GM19351 (cell line): ENCODE results near the gene PLA1A.
"Not testable (repeated sequence)": the region's sequence is repeated elsewhere in the genome, so short reads cannot be mapped to it uniquely, and the experiment has no call there.

Experiments used
- ATAC-seq: cut with Tn5 transposase; IDR thresholded peaks from one replicate; pipeline ENCODE4 v1.9.1; 2021; ENCODE audit warnings: mild to moderate bottlenecking, moderate library complexity; ENCODE audit not compliant: unreplicated experiment

The PLA1A gene, protein sequence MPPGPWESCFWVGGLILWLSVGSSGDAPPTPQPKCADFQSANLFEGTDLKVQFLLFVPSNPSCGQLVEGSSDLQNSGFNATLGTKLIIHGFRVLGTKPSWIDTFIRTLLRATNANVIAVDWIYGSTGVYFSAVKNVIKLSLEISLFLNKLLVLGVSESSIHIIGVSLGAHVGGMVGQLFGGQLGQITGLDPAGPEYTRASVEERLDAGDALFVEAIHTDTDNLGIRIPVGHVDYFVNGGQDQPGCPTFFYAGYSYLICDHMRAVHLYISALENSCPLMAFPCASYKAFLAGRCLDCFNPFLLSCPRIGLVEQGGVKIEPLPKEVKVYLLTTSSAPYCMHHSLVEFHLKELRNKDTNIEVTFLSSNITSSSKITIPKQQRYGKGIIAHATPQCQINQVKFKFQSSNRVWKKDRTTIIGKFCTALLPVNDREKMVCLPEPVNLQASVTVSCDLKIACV

DNA sequence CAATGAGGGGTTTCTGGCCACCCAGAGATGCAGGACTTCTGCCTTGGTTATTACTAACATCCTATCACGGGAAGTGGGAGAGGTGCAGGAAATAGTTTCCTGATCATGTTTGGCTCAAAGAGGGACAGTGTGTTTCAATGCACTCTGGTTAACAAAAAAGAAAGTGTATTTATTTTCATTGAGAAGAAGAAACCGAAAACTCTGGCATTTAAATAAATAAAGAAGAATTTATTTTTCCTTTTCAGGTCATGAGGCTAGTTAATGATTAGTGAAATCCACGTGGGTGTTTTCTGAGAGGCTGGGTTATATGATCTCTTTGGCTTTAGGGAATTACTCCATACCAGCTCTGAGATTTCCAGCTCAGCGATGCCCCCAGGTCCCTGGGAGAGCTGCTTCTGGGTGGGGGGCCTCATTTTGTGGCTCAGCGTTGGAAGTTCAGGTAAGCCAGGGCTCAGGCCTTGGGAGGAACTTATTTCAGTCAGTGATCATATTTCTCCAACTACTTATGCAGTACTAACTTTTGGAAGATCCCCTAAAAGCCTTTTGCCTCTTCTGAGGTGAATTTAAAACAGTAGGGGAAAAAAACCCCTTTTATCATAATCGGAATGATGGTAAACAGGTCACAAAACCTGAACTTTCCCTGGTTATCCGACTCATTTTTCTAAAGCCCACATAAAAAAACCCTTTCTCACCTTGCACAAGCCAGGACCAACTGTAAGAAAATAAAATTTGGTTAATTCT, at the start of gene PLA1A:
Gene PLA1A, plus strand, starts transcription at position 338 of the 741 bp plus-strand sequence. Its CDS starts 29 bp downstream, at position 367.
- ATAC-seq = no peak

DNA sequence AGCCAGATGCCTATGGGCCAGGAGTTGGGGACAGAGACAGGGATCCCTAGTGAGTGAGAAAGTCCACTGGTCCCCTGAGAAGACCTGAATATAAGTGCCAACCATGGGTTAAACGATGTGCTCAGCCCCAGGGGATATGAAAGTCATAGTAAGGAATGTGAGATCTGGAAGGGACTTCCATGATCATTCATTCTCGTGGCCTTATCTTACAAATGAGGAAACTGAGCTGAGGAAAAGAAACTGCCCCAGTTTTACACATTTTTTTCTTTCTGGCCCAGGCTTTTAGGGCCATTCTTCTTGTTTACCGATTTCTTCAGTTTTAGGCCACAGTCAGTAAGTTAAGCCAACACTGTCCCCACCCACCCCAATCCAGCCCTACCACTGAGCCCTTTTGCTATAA, 49.3 kb upstream of the PLA1A start:
- no peak for ATAC-seq

DNA sequence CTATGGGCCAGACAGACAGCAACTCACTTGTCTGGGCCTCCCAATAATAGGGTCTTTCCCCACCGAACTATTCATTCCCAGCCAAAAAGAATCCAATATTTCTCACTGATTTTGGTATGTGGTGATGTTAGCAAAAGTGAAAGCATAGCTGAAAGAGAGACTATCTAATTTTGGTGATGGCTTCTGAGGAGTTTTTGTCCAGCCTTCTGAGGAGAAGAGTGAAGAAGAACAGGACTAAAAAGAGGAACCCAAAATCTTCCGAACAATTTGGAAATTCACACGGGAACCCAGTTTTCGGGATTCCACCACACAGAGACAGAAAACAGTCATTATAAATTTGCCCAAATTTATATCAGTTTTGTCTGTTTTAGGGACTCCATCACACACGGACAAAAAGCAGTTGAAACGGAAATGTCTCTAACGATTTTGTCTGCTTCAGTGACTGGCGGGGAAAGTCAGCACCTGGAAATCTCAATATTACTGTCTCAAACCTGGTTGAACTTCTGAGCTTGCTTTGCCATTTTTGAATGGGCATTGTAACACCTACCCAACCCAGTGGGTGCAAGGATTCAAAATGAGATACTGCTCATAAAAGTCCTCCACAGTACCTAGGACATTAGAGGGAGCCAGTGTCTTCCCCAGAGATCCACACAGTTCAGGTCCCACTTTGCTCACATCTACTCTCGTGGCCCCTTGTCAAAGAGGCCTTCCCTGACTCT, 47.3 kb upstream of the PLA1A start:
- ATAC-seq = no peak

DNA sequence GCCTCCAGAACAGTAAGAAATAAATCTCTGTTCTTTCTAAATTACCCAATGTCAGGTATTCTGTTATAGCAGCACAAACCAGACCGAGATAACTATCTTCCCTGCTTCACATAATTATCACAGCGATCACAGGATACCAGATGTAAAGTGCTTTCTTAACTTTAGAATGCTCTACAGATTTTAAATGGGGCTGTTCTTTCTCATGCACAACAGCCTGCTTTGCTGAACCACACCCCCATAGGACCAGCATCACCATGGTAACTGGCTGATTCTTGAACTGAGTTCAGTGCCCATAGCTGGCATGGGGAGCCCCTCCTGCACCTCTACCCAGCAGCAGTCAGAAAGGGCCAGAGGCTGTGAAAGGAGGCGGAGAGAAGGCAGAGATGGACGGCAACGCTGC, 46.1 kb upstream of the PLA1A start:
- no peak for ATAC-seq

DNA sequence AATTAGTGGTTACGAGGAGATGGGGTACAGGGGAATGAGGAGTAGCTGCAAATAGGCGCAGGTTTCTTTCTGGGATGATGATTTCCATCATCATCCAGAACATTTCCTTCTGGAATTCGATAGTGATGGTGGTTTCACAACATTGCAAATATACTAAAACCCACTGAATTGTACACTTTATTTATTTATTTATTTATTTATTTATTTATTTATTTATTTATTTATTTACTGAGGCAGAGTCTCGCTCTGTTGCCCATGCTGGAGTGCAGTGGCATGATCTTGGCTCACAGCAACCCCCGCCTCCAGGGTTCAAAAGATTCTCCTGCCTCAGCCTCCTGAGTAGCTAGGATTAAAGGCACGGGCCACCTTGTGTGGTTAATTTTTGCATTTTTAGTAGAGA, 44.8 kb upstream of the PLA1A start:
- ATAC-seq = not testable (repeated sequence)

DNA sequence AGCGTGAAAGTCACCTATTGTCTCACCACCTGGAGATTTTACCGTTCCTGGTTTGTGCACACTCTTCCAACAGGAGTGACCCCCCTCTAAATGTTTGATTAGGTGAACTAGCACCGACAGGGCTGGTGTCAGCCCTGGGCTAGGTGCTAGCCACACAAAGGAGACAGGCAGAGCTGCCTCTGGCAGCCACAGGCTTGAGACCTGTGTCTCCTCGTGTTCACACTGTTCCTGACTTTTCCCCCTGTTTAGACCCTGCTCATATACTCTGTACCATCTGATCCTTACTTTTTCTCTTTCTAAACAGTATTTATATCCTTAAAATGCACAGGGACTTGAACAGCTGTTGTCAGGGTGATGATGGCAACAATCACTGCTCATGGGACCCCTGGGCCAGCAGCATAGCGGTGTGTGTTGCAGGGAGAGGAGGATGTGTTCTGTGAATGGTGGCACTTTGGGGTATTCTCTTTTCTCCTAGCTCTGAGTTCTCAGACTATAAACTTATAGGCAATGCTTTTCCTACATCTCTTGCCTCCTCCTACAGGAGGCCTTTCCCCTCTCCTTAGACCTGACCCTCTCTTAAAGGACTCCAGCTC, 43.8 kb upstream of the PLA1A start:
- ATAC-seq = no peak

DNA sequence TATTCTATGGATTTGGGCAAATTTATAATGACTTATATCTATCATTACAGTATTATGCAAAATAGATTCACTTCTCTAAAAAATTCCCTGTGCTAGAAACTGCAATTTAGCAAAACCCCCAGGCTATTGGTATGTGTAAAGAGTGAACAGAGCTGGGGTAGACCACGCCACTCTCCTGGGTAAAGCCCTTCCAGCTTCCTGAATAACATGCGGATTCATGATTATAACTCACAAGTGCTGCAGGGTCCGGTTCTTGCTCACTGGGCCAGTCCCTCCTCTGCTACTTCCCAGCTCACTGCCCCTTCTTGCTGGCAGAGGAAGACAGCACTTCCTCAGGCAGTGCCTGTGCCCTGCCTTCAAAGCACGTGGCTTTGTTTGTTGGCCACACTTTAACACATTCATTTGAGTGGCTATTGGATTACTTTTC, 42.4 kb upstream of the PLA1A start:
- no peak for ATAC-seq

DNA sequence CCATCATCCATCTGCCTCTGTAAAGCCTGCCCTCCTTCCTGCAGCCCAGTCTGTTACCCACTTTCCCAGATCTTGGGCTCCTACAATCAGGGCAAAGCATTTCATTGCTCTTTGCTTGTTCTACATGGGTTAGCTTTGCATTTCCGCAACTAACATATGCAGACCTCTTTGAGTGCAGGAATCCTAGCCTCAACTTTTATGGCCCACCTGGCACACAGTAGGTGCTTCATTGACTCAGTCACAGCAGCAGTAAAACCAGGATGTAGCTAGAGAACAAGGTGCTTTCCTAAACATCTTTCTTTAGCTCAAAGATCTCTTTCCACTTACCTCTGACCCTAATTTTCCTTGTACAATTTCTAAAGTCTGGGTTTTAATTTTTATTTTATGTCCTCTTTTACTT, 41.8 kb upstream of the PLA1A start:
- no peak for ATAC-seq

DNA sequence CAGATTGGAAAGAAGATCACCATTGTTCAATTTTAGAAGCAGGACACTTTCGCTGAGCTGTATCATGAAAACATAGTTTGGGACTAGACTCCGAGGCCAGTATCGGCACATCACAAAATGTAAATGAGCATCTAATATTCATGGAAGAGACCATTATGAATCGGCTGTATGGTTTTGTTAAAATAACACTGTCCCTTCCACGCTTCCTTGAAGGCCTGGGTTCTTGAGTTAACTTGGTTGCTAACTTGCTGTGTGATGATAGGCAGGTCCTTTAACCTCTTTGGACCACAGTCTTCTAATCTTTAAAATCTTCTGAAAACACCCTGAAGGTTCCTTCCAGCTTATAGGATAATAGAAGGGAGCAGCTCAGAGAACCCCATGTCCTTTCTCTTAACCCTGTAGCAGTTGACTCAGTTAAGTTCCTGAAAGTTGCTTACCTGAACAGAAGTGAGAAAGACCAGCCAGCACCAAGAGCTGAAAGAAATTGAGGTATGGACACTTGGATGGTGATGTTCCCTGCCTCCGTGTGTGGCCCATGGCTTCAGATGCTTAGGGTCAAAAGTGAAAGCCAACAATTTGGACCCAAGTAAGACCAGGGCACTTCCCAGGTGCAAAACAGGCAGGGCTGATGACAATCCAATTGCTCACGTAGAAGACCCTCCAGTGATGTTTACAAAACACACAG, 40.4 kb upstream of the PLA1A start:
- no peak for ATAC-seq

DNA sequence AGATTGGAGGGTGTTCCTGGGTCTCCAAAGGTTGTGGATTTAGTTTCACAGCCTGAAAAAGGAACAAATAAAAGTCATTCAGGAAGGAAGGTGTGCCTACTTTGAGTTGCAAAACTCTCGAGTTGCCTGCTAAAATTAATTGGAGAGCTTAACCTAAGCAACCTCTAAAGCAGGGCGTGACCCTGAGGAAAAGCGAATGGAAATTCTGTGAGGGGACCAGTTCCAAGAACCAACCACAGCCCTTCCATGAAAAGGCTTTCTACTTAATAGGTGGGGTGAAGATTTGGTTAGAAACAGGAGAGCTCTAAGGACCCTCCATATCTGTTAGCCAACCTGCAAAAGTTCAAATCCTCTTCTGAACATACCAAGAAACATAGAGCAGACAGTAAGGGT, 39.8 kb upstream of the PLA1A start:
- no peak for ATAC-seq

DNA sequence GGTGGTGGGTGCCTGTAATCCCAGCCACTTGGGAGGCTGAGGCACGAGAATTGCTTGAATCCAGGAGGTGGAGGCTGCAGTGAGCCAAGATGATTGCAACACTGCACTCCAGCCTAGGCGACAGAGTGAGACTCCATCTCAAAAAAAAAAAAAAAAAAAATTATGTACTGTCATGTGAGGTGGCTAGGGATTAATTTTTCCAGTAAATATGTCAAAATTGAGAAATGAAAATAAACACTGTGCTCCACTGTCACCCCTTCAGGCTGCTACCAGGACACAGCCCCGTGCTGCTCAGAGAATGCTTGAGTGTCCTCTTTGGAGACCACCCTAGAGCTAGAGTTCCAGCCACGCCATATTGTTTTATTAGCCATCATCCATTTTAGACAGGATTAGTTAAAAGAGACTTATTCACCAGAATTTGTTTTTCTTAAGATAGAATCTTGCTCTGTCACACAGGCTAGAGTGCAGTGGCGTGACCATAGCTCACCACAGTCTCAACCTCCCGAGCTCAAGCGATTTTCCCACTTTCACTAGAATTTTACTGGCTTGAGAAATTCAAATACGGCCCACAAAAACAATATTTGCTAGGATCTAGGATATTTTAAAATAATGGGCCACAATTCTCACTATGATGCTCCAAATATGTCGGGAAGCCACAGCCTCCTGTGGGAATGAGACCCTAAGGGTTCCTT, 38.9 kb upstream of the PLA1A start:
- no peak for ATAC-seq

DNA sequence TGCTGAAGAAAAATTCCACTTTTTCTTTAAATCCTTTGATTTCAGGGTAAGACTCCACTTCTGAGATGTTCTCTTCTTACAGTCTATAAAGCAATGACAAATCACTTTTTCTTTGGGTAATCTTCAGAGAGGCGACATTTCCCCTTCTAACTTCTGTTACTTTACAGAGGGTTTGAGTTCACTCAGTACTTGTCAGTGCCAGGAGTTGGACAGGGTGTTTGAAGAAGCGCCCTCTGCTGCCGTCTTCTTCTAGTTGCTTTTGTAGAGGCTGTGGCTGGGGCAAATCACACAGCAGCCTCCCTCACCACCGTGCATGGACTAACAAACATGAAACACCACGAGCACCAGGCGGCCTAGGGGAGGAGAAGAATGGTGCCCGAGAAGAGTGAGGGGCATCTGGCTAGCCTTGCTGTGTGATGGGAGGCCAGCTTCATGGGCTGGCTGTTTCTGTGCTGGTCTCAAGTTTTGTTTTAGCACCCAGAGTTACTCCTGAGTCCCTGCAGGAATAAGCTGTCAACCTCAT, 38.2 kb upstream of the PLA1A start, which contains the start of gene CD80:
Gene CD80, minus strand, starts transcription at position 174 of the 523 bp plus-strand sequence. CDS start 1,886 bp downstream, outside the sequence.
- peak; percentile 54 for ATAC-seq

DNA sequence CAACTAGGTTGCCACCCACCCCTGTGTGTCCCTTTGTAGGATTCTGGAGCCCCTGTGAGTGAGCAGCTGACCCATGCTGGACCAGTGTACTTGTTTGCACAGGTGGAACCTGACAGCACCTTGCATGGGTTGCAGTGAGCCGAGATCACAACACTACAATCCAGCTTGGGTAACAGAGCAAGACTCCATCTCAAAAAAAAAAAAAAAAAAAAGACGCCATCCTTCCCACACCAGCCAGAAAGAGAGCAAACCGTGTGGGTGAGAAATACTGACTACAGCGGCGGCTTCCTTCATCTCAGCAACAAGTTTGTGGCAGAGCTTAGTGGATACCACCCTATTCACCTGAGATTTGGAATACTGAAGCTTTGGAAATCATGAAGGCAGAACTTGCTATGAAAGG, 37.5 kb upstream of the PLA1A start:
- no peak for ATAC-seq

DNA sequence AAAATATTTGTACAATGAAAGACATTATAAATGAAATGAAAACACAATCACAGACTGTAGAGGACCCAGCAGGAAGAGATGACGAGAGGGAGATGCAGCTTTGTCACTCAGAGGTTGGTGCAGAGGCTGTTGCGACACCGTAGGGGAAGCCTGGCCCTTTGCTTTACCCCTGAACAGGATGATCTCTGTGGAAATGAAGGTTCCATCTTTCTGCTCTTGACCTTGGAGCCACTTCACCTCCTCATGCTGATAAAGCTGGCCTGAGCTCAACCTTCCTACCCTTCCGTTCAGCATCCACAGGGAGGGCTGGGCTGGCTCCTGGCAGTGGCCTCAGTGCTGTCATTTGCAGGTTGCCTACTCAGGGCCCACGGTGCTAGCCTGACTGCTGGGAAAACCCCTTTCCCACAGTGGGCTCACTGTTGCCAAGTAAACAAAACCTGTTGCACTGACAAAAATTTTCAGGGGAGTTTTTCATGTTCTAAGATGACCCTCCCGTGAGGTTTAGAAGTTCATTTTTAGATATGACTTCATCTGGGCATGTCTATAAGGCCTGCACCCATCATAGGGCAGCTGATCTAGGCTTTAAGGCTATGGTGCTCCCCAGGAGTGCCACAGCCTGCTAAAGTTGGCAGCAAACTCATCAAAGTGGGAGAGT, 35.3 kb upstream of the PLA1A start:
- peak; percentile 62 for ATAC-seq

DNA sequence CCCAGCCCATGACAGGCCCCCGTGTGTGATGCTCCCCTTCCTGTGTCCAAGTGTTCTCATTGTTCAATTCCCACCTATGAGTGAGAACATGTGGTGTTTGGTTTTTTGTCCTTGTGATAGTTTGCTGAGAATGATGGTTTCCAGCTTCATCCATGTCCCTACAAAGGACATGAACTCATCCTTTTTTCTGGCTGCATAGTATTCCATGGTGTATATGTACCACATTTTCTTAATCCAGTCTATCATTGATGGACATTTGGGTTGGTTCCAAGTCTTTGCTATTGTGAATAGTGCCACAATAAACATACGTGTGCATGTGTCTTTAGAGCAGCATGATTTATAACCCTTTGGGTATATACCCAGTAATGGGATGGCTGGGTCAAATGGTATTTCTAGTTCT, 34.4 kb upstream of the PLA1A start:
- not testable (repeated sequence) for ATAC-seq

DNA sequence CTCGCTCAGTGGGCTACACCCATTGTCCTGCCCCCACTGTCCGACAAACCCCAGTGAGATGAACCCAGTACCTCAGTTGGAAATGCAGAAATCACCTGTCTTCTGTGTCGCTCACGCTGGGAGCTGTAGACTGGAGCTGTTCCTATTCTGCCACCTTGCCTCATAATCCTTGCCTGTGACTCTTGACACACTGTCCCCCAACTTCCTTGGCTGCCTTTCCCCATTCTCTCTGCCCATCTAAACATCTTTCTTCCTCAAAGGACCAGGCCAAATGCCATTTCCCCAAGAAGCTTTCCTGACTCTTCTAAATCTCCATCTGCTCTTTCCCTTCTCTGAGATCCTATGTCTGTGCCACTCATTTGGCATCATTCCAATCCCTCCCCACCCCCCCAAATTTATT, 28.5 kb upstream of the PLA1A start:
- ATAC-seq = no peak

DNA sequence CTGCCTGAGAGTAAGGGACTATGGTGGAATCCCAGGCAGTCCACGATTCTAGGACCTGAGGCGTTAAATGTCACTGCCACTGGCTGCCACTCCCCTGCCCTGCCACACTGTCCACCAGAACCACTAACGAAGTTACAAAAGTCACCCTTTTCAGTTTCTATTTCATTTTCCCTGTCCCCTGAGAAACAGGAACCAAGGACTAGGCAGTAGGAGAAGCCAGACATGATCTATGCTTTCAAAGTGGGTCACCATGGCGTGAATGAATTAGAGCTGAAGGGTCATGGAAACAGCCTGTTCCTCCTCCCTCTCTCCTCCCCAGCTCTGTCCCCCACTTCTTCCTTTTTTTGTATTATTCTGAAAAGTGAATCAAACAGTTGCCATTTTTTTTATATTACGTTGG, 27.5 kb upstream of the PLA1A start:
- no peak for ATAC-seq

DNA sequence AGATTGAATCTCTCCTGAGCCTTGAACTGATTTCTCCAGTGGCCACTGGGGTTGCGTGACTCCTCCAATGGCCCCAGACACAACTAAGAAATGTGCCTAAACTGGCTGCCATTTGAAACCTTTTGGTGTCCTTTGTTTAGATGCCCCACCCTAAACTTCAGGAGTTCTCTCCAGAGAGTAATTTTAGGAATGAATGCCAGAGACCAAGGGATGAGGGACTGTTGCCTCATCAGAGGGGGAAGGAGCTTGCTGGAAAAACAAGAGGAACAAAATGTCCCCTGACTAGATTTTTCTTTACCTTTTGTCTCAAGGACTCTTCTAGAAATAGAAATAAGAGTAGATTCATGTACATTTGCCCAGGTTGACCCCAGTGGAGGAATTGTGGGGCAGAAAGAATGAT, 26.5 kb upstream of the PLA1A start:
- no peak for ATAC-seq

DNA sequence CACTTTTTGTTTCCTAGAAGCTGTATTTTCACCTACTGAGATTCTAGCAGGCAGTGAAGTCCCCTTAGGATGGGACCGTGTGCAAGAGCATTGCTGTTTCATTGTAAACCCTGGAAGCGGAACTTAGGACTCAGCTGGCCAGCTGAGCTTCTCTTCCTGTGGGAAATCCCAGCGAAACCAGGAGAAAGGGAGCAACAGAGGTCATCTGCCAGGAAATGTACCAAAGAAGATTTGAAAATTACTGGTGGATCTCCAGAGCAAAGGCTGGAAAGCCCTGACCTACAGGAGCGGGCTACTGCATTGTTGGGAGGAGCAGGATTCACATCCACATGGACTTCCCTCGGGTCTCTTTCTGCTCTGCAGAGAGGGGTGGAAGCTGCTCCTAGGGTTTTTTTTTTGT, 26.0 kb upstream of the PLA1A start:
- ATAC-seq = no peak
